Trophoblast cell (in vitro differentiated cells and primary cell): ENCODE data around the gene RELA. TPM values are rescaled to one million over a fixed set of nuclear protein-coding genes. Genes with fewer than 3 reads are reported as not detected.

Experiments used
- DNase-seq, 2 donors: peaks; one replicate each; pipeline ENCODE4 v3.0.0-alpha.2; 2016
- H2AFZ ChIP-seq: 2 replicates; pipeline ENCODE4 v1.6.1; 2013; ENCODE audit warnings: low read length, moderate library complexity, mild to moderate bottlenecking; ENCODE audit not compliant: insufficient read depth, poor library complexity
- H2AK5ac ChIP-seq: 2 replicates; pipeline ENCODE4 v1.6.1; 2013; ENCODE audit warnings: mild to moderate bottlenecking, low read length
- H2BK120ac ChIP-seq: 2 replicates; pipeline ENCODE4 v1.6.1; 2013; ENCODE audit warnings: low read length, mild to moderate bottlenecking, moderate library complexity; ENCODE audit not compliant: insufficient read depth, poor library complexity
- H2BK12ac ChIP-seq: 2 replicates; pipeline ENCODE4 v1.6.1; 2013; ENCODE audit warnings: mild to moderate bottlenecking, low read length, moderate library complexity
- H2BK5ac ChIP-seq: 2 replicates; pipeline ENCODE4 v1.6.1; 2013; ENCODE audit warnings: low read length, low read depth, moderate library complexity, mild to moderate bottlenecking; ENCODE audit not compliant: poor library complexity
- H3K14ac ChIP-seq: 2 replicates; pipeline ENCODE4 v1.6.1; 2013; ENCODE audit warnings: mild to moderate bottlenecking, low read length
- H3K18ac ChIP-seq: 2 replicates; pipeline ENCODE4 v1.6.1; 2013; ENCODE audit warnings: mild to moderate bottlenecking, low read length
- H3K23ac ChIP-seq: 2 replicates; pipeline ENCODE4 v1.6.1; 2013; ENCODE audit warnings: low read length
- H3K27ac ChIP-seq: 2 replicates; pipeline ENCODE4 v1.5.1; 2013; ENCODE audit warnings: low read depth, mild to moderate bottlenecking, inconsistent platforms, low read length, moderate library complexity
- H3K27me3 ChIP-seq: 2 replicates; pipeline ENCODE4 v1.6.1; 2013; ENCODE audit warnings: inconsistent platforms, mild to moderate bottlenecking, low read length, moderate library complexity; ENCODE audit not compliant: insufficient read depth
- H3K36me3 ChIP-seq, 2 experiments: 1 replicate in 1 of 2; 2 replicates in 1 of 2; pipeline ENCODE4 v1.6.1; 2013; ENCODE audit warnings: low read length in 2 of 2, mild to moderate bottlenecking in 2 of 2, moderate library complexity in 1 of 2; ENCODE audit not compliant: insufficient read depth in 2 of 2, control insufficient read depth in 1 of 2
- H3K4ac ChIP-seq: 2 replicates; pipeline ENCODE4 v1.6.1; 2013; ENCODE audit warnings: low read depth, mild to moderate bottlenecking, low read length, moderate library complexity
- H3K4me1 ChIP-seq, 2 experiments: 1 replicate in 1 of 2; 2 replicates in 1 of 2; pipeline ENCODE4 v1.6.1; 2013; ENCODE audit warnings: low read length in 2 of 2, mild to moderate bottlenecking in 2 of 2, moderate library complexity in 1 of 2; ENCODE audit not compliant: insufficient read depth in 2 of 2, control insufficient read depth in 1 of 2
- H3K4me2 ChIP-seq: 2 replicates; pipeline ENCODE4 v1.6.1; 2013; ENCODE audit warnings: inconsistent platforms, mild to moderate bottlenecking, low read length, moderate library complexity
- H3K4me3 ChIP-seq: 2 replicates; pipeline ENCODE4 v1.5.1; 2013; ENCODE audit warnings: mild to moderate bottlenecking, low read depth, low read length, inconsistent platforms
- H3K79me1 ChIP-seq: one replicate; pipeline ENCODE4 v1.6.1; 2013; ENCODE audit warnings: low read length
- H3K79me2 ChIP-seq: 2 replicates; pipeline ENCODE4 v1.6.1; 2013; ENCODE audit warnings: low read length, mild to moderate bottlenecking; ENCODE audit not compliant: control insufficient read depth, insufficient read depth, poor library complexity
- H3K9ac ChIP-seq: 2 replicates; pipeline ENCODE4 v1.6.1; 2013; ENCODE audit warnings: mild to moderate bottlenecking, low read length
- H3K9me3 ChIP-seq: 2 replicates; pipeline ENCODE4 v1.6.1; 2013; ENCODE audit warnings: low read depth, mild to moderate bottlenecking, control low read depth, inconsistent platforms, low read length; ENCODE audit not compliant: insufficient read depth
- H4K12ac ChIP-seq: 2 replicates; pipeline ENCODE4 v1.6.1; 2013; ENCODE audit warnings: low read depth, mild to moderate bottlenecking, low read length, moderate library complexity
- H4K8ac ChIP-seq: 2 replicates; pipeline ENCODE4 v1.6.1; 2013; ENCODE audit warnings: low read depth, mild to moderate bottlenecking, low read length, moderate library complexity
- H4K91ac ChIP-seq: one replicate; pipeline ENCODE4 v1.6.1; 2013; ENCODE audit warnings: low read depth, mild to moderate bottlenecking, low read length, moderate library complexity
- WGBS: extraction: QIAGEN DNeasy Blood & Tissue Kit; methylation state at CpG from one replicate; pipeline ENCODE4 v1.1.7; 2013; ENCODE audit warnings: missing lambda C conversion rate; ENCODE audit not compliant: insufficient read length, insufficient coverage; ENCODE audit errors: extremely low coverage; 5-methylcytosine and 5-hydroxymethylcytosine counted together
- polyA plus RNA-seq: library from polyadenylated mRNA; stranded (reverse); fragments of 200-250 nt; gene quantifications from 2 replicates; pipeline ENCODE4 v1.2.3, GENCODE V29; 2013

RELA gene
- 69.3 and 74.1 TPM in 2 replicates for polyA plus RNA-seq

GRCh38 chr11:65662799-65663638 lies at the start of gene RELA:
TSS of gene RELA (minus strand) at chr11:65662916. CDS start at chr11:65662832, 84 bp downstream.
- peak within 1 kb of the TSS; percentile 51 for H2BK12ac ChIP-seq
- peaks cover 25 to 34% of the 10 kb centered on the region in 2 experiments for H3K36me3 ChIP-seq
- H3K79me1 ChIP-seq, result peaks cover 15% of the 10 kb centered on the region
- H4K12ac ChIP-seq, result peak within 1 kb of the TSS; percentile 92
- H3K4me1 ChIP-seq, result peaks cover 5 to 9% of the 10 kb centered on the region in 2 experiments
- no CpG with 5 or more reads among the region's 91 CpGs for WGBS
- peak within 1 kb of the TSS; percentile 88 for H3K18ac ChIP-seq
- peak within 1 kb of the TSS; percentile 85 for H2BK5ac ChIP-seq
- peak within 1 kb of the TSS; percentile 82 for H2BK120ac ChIP-seq
- peak within 1 kb of the TSS; percentile 89 for H2AFZ ChIP-seq
- peak; percentile 87 to 94 for DNase-seq
- no peaks in the 10 kb centered on the region for H3K9me3 ChIP-seq
- no peaks in the 10 kb centered on the region for H3K27me3 ChIP-seq
- H3K4me2 ChIP-seq, result peak within 1 kb of the TSS; percentile 62
- peak within 1 kb of the TSS; percentile 86 for H3K14ac ChIP-seq
- no peak within 1 kb of the TSS for H3K23ac ChIP-seq
- H4K8ac ChIP-seq, result peak within 1 kb of the TSS; percentile 94
- H3K4ac ChIP-seq, result peak within 1 kb of the TSS; percentile 77
- peaks cover 14% of the 10 kb centered on the region for H3K79me2 ChIP-seq
- peak within 1 kb of the TSS; percentile 93 for H3K9ac ChIP-seq
- peak within 1 kb of the TSS; percentile 96 for H3K4me3 ChIP-seq
- H3K27ac ChIP-seq, result peak within 1 kb of the TSS; percentile 81
- peak within 1 kb of the TSS; percentile 56 for H2AK5ac ChIP-seq
- peak within 1 kb of the TSS; percentile 81 for H4K91ac ChIP-seq

- peak within 1 kb of the TSS; percentile 94 for H2AFZ ChIP-seq
- H4K91ac ChIP-seq, result peak within 1 kb of the TSS; percentile 96
- peaks cover 9 to 10% of the 10 kb centered on the region in 2 experiments for H3K4me1 ChIP-seq
- peak within 1 kb of the TSS; percentile 93 for H2BK120ac ChIP-seq
- peak within 1 kb of the TSS; percentile 84 for H3K4me2 ChIP-seq
- H3K79me1 ChIP-seq, result peaks cover 13% of the 10 kb centered on the region
- peak within 1 kb of the TSS; percentile 95 for H3K27ac ChIP-seq
- H3K9ac ChIP-seq, result peak within 1 kb of the TSS; percentile 91
- peak within 1 kb of the TSS; percentile 89 for H3K14ac ChIP-seq
- H3K79me2 ChIP-seq, result peaks cover 4% of the 10 kb centered on the region
- peaks cover 1% of the 10 kb centered on the region for H3K9me3 ChIP-seq
- peak within 1 kb of the TSS; percentile 11 for H2AK5ac ChIP-seq
- H2BK12ac ChIP-seq, result peak within 1 kb of the TSS; percentile 61
- no peak within 1 kb of the TSS for H3K23ac ChIP-seq
- peak within 1 kb of the TSS; percentile 96 for H4K8ac ChIP-seq
- peak within 1 kb of the TSS; percentile 90 for H2BK5ac ChIP-seq
- DNase-seq, result peak; percentile 98 to 99
- H4K12ac ChIP-seq, result peak within 1 kb of the TSS; percentile 90
- peak within 1 kb of the TSS; percentile 88 for H3K4me3 ChIP-seq
- H3K36me3 ChIP-seq, result peaks cover 33 to 34% of the 10 kb centered on the region in 2 experiments
- H3K27me3 ChIP-seq, result no peaks in the 10 kb centered on the region
- H3K4ac ChIP-seq, result peak within 1 kb of the TSS; percentile 63
- peak within 1 kb of the TSS; percentile 83 for H3K18ac ChIP-seq
- no CpG with 5 or more reads among the region's 65 CpGs for WGBS
Observed at GRCh38 chr11:65711785-65712632, 49.3 kb upstream of the RELA start, which contains the start of gene KAT5. TSS of gene KAT5 (plus strand) at chr11:65712252. CDS start at chr11:65712268, 16 bp downstream.

GRCh38 chr11:65710421-65710820 lies 47.7 kb upstream of the RELA start:
- Histone ChIP-seq H4K12ac (no peak overlapping the region), H3K79me2 (peaks cover 4% of the 10 kb centered on the region), H3K27ac (no peak overlapping the region), H3K4ac (no peak overlapping the region), H3K14ac (no peak overlapping the region), H3K23ac (no peak overlapping the region), H3K36me3 (peaks cover 24% of the 10 kb centered on the region in 2 experiments), H3K4me3 (no peak overlapping the region), H4K91ac (peak overlapping the region; percentile 45), H3K27me3 (no peaks in the 10 kb centered on the region), H2BK5ac (peak overlapping the region; percentile 76), H2AK5ac (no peak overlapping the region), H2BK120ac (no peak overlapping the region), H3K9me3 (no peaks in the 10 kb centered on the region), H3K79me1 (peaks cover 13% of the 10 kb centered on the region), H4K8ac (no peak overlapping the region), H2AFZ (no peak overlapping the region), H3K18ac (no peak overlapping the region), H3K9ac (no peak overlapping the region), H2BK12ac (no peak overlapping the region), H3K4me2 (no peak overlapping the region), H3K4me1 (peaks cover 9 to 10% of the 10 kb centered on the region in 2 experiments)
- DNase-seq, result peak; percentile 39 to 53
- WGBS, result no CpG with 5 or more reads among the region's 3 CpGs

- Histone ChIP-seq H3K9me3 (no peaks in the 10 kb centered on the region), H3K4me1 (peaks cover 9 to 10% of the 10 kb centered on the region in 2 experiments), H3K36me3 (peaks cover 17% of the 10 kb centered on the region in 2 experiments), H3K4ac (no peak overlapping the region), H3K14ac (no peak overlapping the region), H4K91ac (no peak overlapping the region), H3K4me3 (no peak overlapping the region), H3K9ac (no peak overlapping the region), H2AK5ac (no peak overlapping the region), H3K4me2 (no peak overlapping the region), H2BK5ac (no peak overlapping the region), H2BK12ac (no peak overlapping the region), H4K8ac (peak overlapping the region; percentile 23), H4K12ac (no peak overlapping the region), H2BK120ac (no peak overlapping the region), H3K79me2 (peaks cover 4% of the 10 kb centered on the region), H3K18ac (no peak overlapping the region), H3K79me1 (peaks cover 13% of the 10 kb centered on the region), H2AFZ (no peak overlapping the region), H3K27me3 (no peaks in the 10 kb centered on the region), H3K23ac (no peak overlapping the region), H3K27ac (peak overlapping the region; percentile 54)
- no CpG with 5 or more reads among the region's 8 CpGs for WGBS
- peak; percentile 93 to 97 for DNase-seq
Observed at GRCh38 chr11:65709661-65710060, 46.9 kb upstream of the RELA start.
